SK-N-SH (cell line): ENCODE data around the gene NRM. TPM values are rescaled to one million over a fixed set of nuclear protein-coding genes. Genes with fewer than 3 reads are reported as not detected.

Experiments used
- CTCF ChIA-PET: fragments of 300-600, 350-600 bp; formaldehyde crosslinking; extraction: SDS; loops from one replicate; lab custom pipeline; 2021; lab: Yijun Ruan, JAX
- POLR2A ChIA-PET: fragments of 350-600 bp; sonication (Branson Sonifier 250); formaldehyde crosslinking; extraction: SDS; loops from one replicate; lab custom pipeline; 2020; ENCODE audit warnings: antibody characterized with exemption, inconsistent platforms; lab: Yijun Ruan, JAX
- DNase-seq: peaks from one replicate; pipeline ENCODE4 v3.0.0; 2012
- H2AFZ ChIP-seq: fragments of 200-600 bp; sonication (generic); 2 replicates; pipeline ENCODE4 v1.8.1; 2016; ENCODE audit warnings: antibody characterized with exemption, mild to moderate bottlenecking, low read depth
- H3F3A ChIP-seq: fragments of 200-600 bp; sonication (generic); replicated peaks from 2 replicates; pipeline ENCODE3; 2016; ENCODE audit warnings: antibody characterized with exemption, mild to moderate bottlenecking; ENCODE audit not compliant: insufficient read depth
- H3K27ac ChIP-seq, 2 experiments: fragments of 200-500 bp in 1 of 2; fragments of 200-600 bp in 1 of 2; sonication (Bioruptor generic) in 1 of 2; sonication (generic), shearing (Covaris generic) in 1 of 2; 2 replicates each; pipeline versions ENCODE4 v1.5.1 to v1.6.1; 2014 to 2016; ENCODE audit warnings: low read depth in 2 of 2, inconsistent platforms in 1 of 2, low read length in 1 of 2, mild to moderate bottlenecking in 1 of 2, mixed read lengths in 1 of 2
- H3K27me3 ChIP-seq: fragments of 200-600 bp; sonication (generic), shearing (Covaris generic); 2 replicates; pipeline ENCODE4 v1.6.1; 2016; ENCODE audit warnings: mixed run types; ENCODE audit not compliant: insufficient read depth
- H3K36me3 ChIP-seq, 2 experiments: fragments of 200-500 bp in 1 of 2; fragments of 200-600 bp in 1 of 2; sonication (Bioruptor generic) in 1 of 2; sonication (generic) in 1 of 2; replicated peaks in 1 of 2; 2 replicates each; pipeline versions ENCODE3 to v1.5.1; 2014 to 2016; ENCODE audit warnings: low read length in 1 of 2, mild to moderate bottlenecking in 1 of 2; ENCODE audit not compliant: insufficient read depth in 2 of 2, control insufficient read depth in 1 of 2
- H3K4me1 ChIP-seq, 2 experiments: fragments of 200-500 bp in 1 of 2; fragments of 200-600 bp in 1 of 2; sonication (Bioruptor generic) in 1 of 2; sonication (generic), shearing (Covaris generic) in 1 of 2; 2 replicates each; pipeline versions ENCODE4 v1.5.1 to v1.6.1; 2014 to 2016; ENCODE audit warnings: low read depth in 1 of 2, low read length in 1 of 2, mixed run types in 1 of 2; ENCODE audit not compliant: insufficient read depth in 2 of 2, control insufficient read depth in 1 of 2
- H3K4me2 ChIP-seq: fragments of 200-600 bp; sonication (generic), shearing (Covaris generic); 2 replicates; pipeline ENCODE4 v1.6.1; 2017; ENCODE audit warnings: mixed run types
- H3K4me3 ChIP-seq, 2 experiments: fragments of 200-500 bp in 1 of 2; fragments of 200-600 bp in 1 of 2; sonication (Bioruptor generic) in 1 of 2; sonication (generic), shearing (Covaris generic) in 1 of 2; 2 replicates each; pipeline versions ENCODE4 v1.5.1 to v1.8.1; 2014 to 2016; ENCODE audit warnings: low read depth in 2 of 2, inconsistent platforms in 1 of 2, low read length in 1 of 2, mild to moderate bottlenecking in 1 of 2, mixed read lengths in 1 of 2, moderate library complexity in 1 of 2
- H3K79me2 ChIP-seq: fragments of 200-600 bp; sonication (generic); 2 replicates; pipeline ENCODE4 v1.8.1; 2017; ENCODE audit warnings: mild to moderate bottlenecking; ENCODE audit not compliant: insufficient read depth
- H3K9ac ChIP-seq: fragments of 200-600 bp; sonication (generic); 2 replicates; pipeline ENCODE4 v1.6.1; 2017; ENCODE audit warnings: mixed run types
- H3K9me2 ChIP-seq: fragments of 200-600 bp; sonication (generic); 2 replicates; pipeline ENCODE4 v1.6.1; 2017; ENCODE audit warnings: mixed run types
- H3K9me3 ChIP-seq: fragments of 200-600 bp; sonication (generic); 2 replicates; pipeline ENCODE4 v1.6.1; 2017; ENCODE audit warnings: mixed run types, mild to moderate bottlenecking, moderate library complexity
- H4K20me1 ChIP-seq: fragments of 200-600 bp; sonication (generic); 2 replicates; pipeline ENCODE4 v1.6.1; 2017; ENCODE audit warnings: mild to moderate bottlenecking, mixed run types; ENCODE audit not compliant: insufficient read depth
- CTCF ChIP-seq: fragments of 200-600 bp; sonication (generic); IDR thresholded peaks from 2 replicates; pipeline ENCODE4 v1.6.1; 2017; ENCODE audit warnings: antibody characterized with exemption, mild to moderate bottlenecking, moderate library complexity
- ELF1 ChIP-seq: IDR thresholded peaks from 2 replicates; pipeline ENCODE4 v1.4.0; 2012
- EP300 ChIP-seq, 2 experiments: IDR thresholded peaks; 2 replicates each; pipeline versions ENCODE4 v1.4.0 to v1.6.1; 2012; ENCODE audit warnings: borderline replicate concordance in 1 of 2, low read depth in 1 of 2, low read length in 1 of 2
- EZH2phosphoT487 ChIP-seq: fragments of 200-600 bp; sonication (generic); IDR thresholded peaks from 2 replicates; pipeline ENCODE4 v1.6.1; 2017; ENCODE audit warnings: low read depth, mixed run types, mild to moderate bottlenecking, antibody characterized with exemption, moderate library complexity, borderline replicate concordance
- FOSL2 ChIP-seq: IDR thresholded peaks from 2 replicates; pipeline ENCODE4 v1.4.0; 2012; ENCODE audit warnings: low read depth, mild to moderate bottlenecking, moderate library complexity, borderline replicate concordance
- FOXJ3 ChIP-seq: sonication (generic); formaldehyde crosslinking; IDR thresholded peaks from 2 replicates; pipeline ENCODE4 v1.5.1; 2020; ENCODE audit warnings: mild to moderate bottlenecking, missing genetic modification reagents
- FOXM1 ChIP-seq: IDR thresholded peaks from 2 replicates; pipeline ENCODE4 v1.4.0; 2012; ENCODE audit warnings: low read depth, mild to moderate bottlenecking
- GATA2 ChIP-seq: sonication (generic); formaldehyde crosslinking; IDR thresholded peaks from 2 replicates; pipeline ENCODE4 v1.5.0; 2020; ENCODE audit warnings: mild to moderate bottlenecking, missing genetic modification reagents
- IRF3 ChIP-seq: fragments of 150-350 bp; IDR thresholded peaks from 2 replicates; pipeline ENCODE4 v1.6.1; 2016; ENCODE audit warnings: mild to moderate bottlenecking, low read depth, low read length
- JUND ChIP-seq: IDR thresholded peaks from 2 replicates; pipeline ENCODE4 v1.4.0; 2012
- MAX ChIP-seq: IDR thresholded peaks from 2 replicates; pipeline ENCODE4 v1.4.0; 2012; ENCODE audit warnings: low read depth
- MXI1 ChIP-seq: IDR thresholded peaks from 2 replicates; pipeline ENCODE4 v1.6.1; 2012; ENCODE audit warnings: mild to moderate bottlenecking, low read depth, low read length, improper control_type of control experiment
- NFIC ChIP-seq: IDR thresholded peaks from 2 replicates; pipeline ENCODE4 v1.4.0; 2012; ENCODE audit warnings: borderline replicate concordance
- PBX3 ChIP-seq: IDR thresholded peaks from 2 replicates; pipeline ENCODE4; 2012
- POLR2AphosphoS5 ChIP-seq: IDR thresholded peaks from 2 replicates; pipeline ENCODE4 v1.6.1; 2012; ENCODE audit warnings: low read depth, low read length
- RAD21 ChIP-seq: IDR thresholded peaks from 2 replicates; pipeline ENCODE4 v1.6.1; 2012; ENCODE audit warnings: mild to moderate bottlenecking, low read length
- RCOR1 ChIP-seq: fragments of 150-350 bp; IDR thresholded peaks from 2 replicates; pipeline ENCODE4 v1.6.1; 2017; ENCODE audit warnings: antibody characterized with exemption, low read length
- RFX5 ChIP-seq: IDR thresholded peaks from 2 replicates; pipeline ENCODE4 v1.6.1; 2012; ENCODE audit warnings: mild to moderate bottlenecking, improper control_type of control experiment, low read length
- RXRA ChIP-seq: IDR thresholded peaks from 2 replicates; pipeline ENCODE4 v1.4.0; 2012; ENCODE audit warnings: low read depth, mild to moderate bottlenecking, borderline replicate concordance
- SIN3A ChIP-seq: IDR thresholded peaks from 2 replicates; pipeline ENCODE4 v1.6.1; 2012; ENCODE audit warnings: low read depth, mild to moderate bottlenecking, low read length, moderate library complexity, borderline replicate concordance
- TAF1 ChIP-seq: IDR thresholded peaks from 2 replicates; pipeline ENCODE4 v1.6.1; 2012; ENCODE audit warnings: low read depth, mild to moderate bottlenecking, low read length, moderate library complexity, borderline replicate concordance
- TEAD4 ChIP-seq: IDR thresholded peaks from 2 replicates; pipeline ENCODE4 v1.4.0; 2012; ENCODE audit warnings: mild to moderate bottlenecking, borderline replicate concordance; ENCODE audit not compliant: insufficient read depth
- USF2 ChIP-seq: fragments of 150-350 bp; IDR thresholded peaks from 2 replicates; pipeline ENCODE4 v1.6.1; 2017; ENCODE audit warnings: antibody characterized with exemption, low read length, low read depth, borderline replicate concordance
- YY1 ChIP-seq: IDR thresholded peaks from 2 replicates; pipeline ENCODE4 v1.4.0; 2012; ENCODE audit warnings: low read depth, mild to moderate bottlenecking
- ZBTB33 ChIP-seq: IDR thresholded peaks from 2 replicates; pipeline ENCODE4 v1.4.0; 2012; ENCODE audit warnings: low read depth, borderline replicate concordance
- WGBS: methylation state at CpG from one replicate; pipeline ENCODE4 v1.1.6; 2017; ENCODE audit warnings: low lambda C conversion rate; 5-methylcytosine and 5-hydroxymethylcytosine counted together
- polyA plus RNA-seq, 3 experiments: library from polyadenylated mRNA; depleted of rRNA; stranded (reverse); fragments of >200 nt; gene quantifications; 2 replicates each; pipeline ENCODE4 v1.2.3, GENCODE V29; 2012

NRM gene
- polyA plus RNA-seq, 1 of the 3 experiments (the other 2 are of a cell fraction): 26.8 TPM

- DNase-seq: peak; percentile 91
- H2AFZ ChIP-seq: no peak overlapping the region
- WGBS: 2% methylated on average over 30 of the region's 71 CpGs
- H3K27me3 ChIP-seq: no peaks in the 10 kb centered on the region
- peaks cover 47% of the 10 kb centered on the region for H4K20me1 ChIP-seq
- CTCF ChIA-PET: interaction anchor here (0.8 to 42.4 kb wide), 23 partner anchors 8 to 177 kb away, joined by 3 to 838 read pairs (median 6); partner anchors contain the start of genes DHX16, FLOT1, NRM and PPP1R18
- H3K9me3 ChIP-seq: no peaks in the 10 kb centered on the region; the same call in 1 of the 2 replicates
- peaks cover 76% of the 10 kb centered on the region for H3K79me2 ChIP-seq
- peaks cover 63% of the 10 kb centered on the region for H3F3A ChIP-seq
- peak overlapping the region; percentile 91 for H3K4me2 ChIP-seq
- peak overlapping the region; percentile 100 for H3K9ac ChIP-seq
- H3K36me3 ChIP-seq: peaks cover 31 to 36% of the 10 kb centered on the region in 2 experiments
- H3K27ac ChIP-seq: peak overlapping the region; percentile 93 to 98
- H3K4me3 ChIP-seq: peak overlapping the region; percentile 89 to 93
- H3K9me2 ChIP-seq: no peaks in the 10 kb centered on the region
- peaks cover 32 to 43% of the 10 kb centered on the region in 2 experiments for H3K4me1 ChIP-seq
- POLR2A ChIA-PET: interaction anchor here (0.6 to 2.9 kb wide), 12 partner anchors 11 to 160 kb away, joined by 3 to 24 read pairs (median 4); partner anchors contain the start of genes FLOT1, MRPS18B, NRM and PPP1R10
- TF ChIP-seq JUND: no peak
- TF ChIP-seq GATA2 (CRISPR knock-in tag): no peak
- no peak for TF ChIP-seq EZH2phosphoT487
- TF ChIP-seq IRF3: no peak
- peak; percentile 93 for TF ChIP-seq MXI1
- TF ChIP-seq TAF1: peak; percentile 62
- no peak for TF ChIP-seq ZBTB33
- TF ChIP-seq RCOR1: no peak
- TF ChIP-seq ELF1: no peak
- TF ChIP-seq RAD21: no peak
- TF ChIP-seq PBX3: no peak
- no peak for TF ChIP-seq RXRA
- TF ChIP-seq EP300 (IDR thresholded peaks at IDR 0.05; ENCODE audit: borderline replicate concordance in 1 of 2, low read depth in 1 of 2, low read length in 1 of 2): no peak; a peak in 1 of 4 replicates
- TF ChIP-seq FOSL2: no peak; the same call in 1 of the 2 replicates
- peak; percentile 24 for TF ChIP-seq POLR2AphosphoS5
- TF ChIP-seq FOXM1: no peak; the same call in 1 of the 2 replicates
- TF ChIP-seq SIN3A: peak; percentile 46; the same call in 1 of the 2 replicates
- no peak for TF ChIP-seq TEAD4
- TF ChIP-seq MAX: peak; percentile 82
- TF ChIP-seq CTCF: peak; percentile 35
- no peak for TF ChIP-seq YY1
- TF ChIP-seq RFX5: no peak
- TF ChIP-seq NFIC: no peak
- TF ChIP-seq USF2: peak; percentile 85
- 0 out of 2 replicates have a peak, but pooled peaks have one; percentile 18 for TF ChIP-seq FOXJ3 (CRISPR knock-in tag)
Observed at GRCh38 chr6:30721198-30722024, 30.6 kb upstream of the NRM start.
